Neural progenitor cell (in vitro differentiated cells): Measurements from ENCODE around the gene CHRNE. TPM values are rescaled to one million over a fixed set of nuclear protein-coding genes. Genes with fewer than 3 reads are reported as not detected.
A peak's percentile ranks its signal among the peaks of the same experiment; 100 is the strongest.
"Not testable (repeated sequence)": the region's sequence is repeated elsewhere in the genome, so short reads cannot be mapped to it uniquely, and the experiment has no call there.

ENCODE experiments used
- DNase-seq: peaks from one replicate; pipeline ENCODE4 v3.0.0-alpha.2; 2016; ENCODE audit warnings: low spot score
- H2AFZ ChIP-seq: fragments of 200-600 bp; sonication (generic); replicated peaks from 2 replicates; pipeline ENCODE4 v1.6.1; 2016; ENCODE audit warnings: antibody characterized with exemption
- H3F3A ChIP-seq: fragments of 200-600 bp; sonication (generic); 2 replicates; pipeline ENCODE4 v1.6.1; 2016; ENCODE audit warnings: antibody characterized with exemption, low read depth
- H3K27ac ChIP-seq: fragments of 200-600 bp; sonication (generic); 2 replicates; pipeline ENCODE4 v1.5.1; 2016; ENCODE audit warnings: mild to moderate bottlenecking
- H3K27me3 ChIP-seq: fragments of 200-600 bp; sonication (generic); 2 replicates; pipeline ENCODE4 v1.6.1; 2016; ENCODE audit warnings: mild to moderate bottlenecking, moderate library complexity
- H3K36me3 ChIP-seq: fragments of 200-600 bp; sonication (generic); 2 replicates; pipeline ENCODE4 v1.5.1; 2016
- H3K4me1 ChIP-seq: fragments of 200-600 bp; sonication (generic); 2 replicates; pipeline ENCODE4 v1.6.1; 2016; ENCODE audit warnings: mixed run types
- H3K4me2 ChIP-seq: fragments of 200-600 bp; sonication (generic); 2 replicates; pipeline ENCODE4 v1.6.1; 2016
- H3K4me3 ChIP-seq: fragments of 200-600 bp; sonication (generic); 2 replicates; pipeline ENCODE4 v1.5.1; 2016
- H3K79me2 ChIP-seq: fragments of 200-600 bp; sonication (generic); 2 replicates; pipeline ENCODE4 v1.6.1; 2016; ENCODE audit warnings: low read depth
- H3K9ac ChIP-seq: fragments of 200-600 bp; sonication (generic); 2 replicates; pipeline ENCODE4 v1.6.1; 2016
- H3K9me3 ChIP-seq: fragments of 200-600 bp; sonication (generic); 2 replicates; pipeline ENCODE4 v1.5.1; 2016; ENCODE audit warnings: low read depth
- H4K20me1 ChIP-seq: fragments of 200-600 bp; sonication (generic); 2 replicates; pipeline ENCODE4 v1.6.1; 2016; ENCODE audit warnings: low read depth
- H3K27ac Mint-ChIP-seq: 3 replicates; pipeline ENCODE4 v1.8.0; 2021; ENCODE audit warnings: mixed read lengths
- H3K27me3 Mint-ChIP-seq: 2 replicates; pipeline ENCODE4 v1.8.0; 2022; ENCODE audit warnings: low read depth, mild to moderate bottlenecking, inconsistent platforms, moderate library complexity, mixed read lengths; ENCODE audit not compliant: insufficient read depth
- H3K36me3 Mint-ChIP-seq: 3 replicates; pipeline ENCODE4 v1.8.0; 2021; ENCODE audit warnings: mixed read lengths
- H3K4me1 Mint-ChIP-seq: 3 replicates; pipeline ENCODE4 v1.8.0; 2021; ENCODE audit warnings: mixed read lengths
- H3K4me3 Mint-ChIP-seq: 3 replicates; pipeline ENCODE4 v1.8.0; 2021; ENCODE audit warnings: mild to moderate bottlenecking, moderate library complexity, mixed read lengths
- H3K9me3 Mint-ChIP-seq: 3 replicates; pipeline ENCODE4 v1.8.0; 2020; ENCODE audit warnings: mixed read lengths
- CTCF ChIP-seq: fragments of 200-600 bp; sonication (generic); IDR thresholded peaks from 2 replicates; pipeline ENCODE4 v1.5.1; 2017; ENCODE audit warnings: antibody characterized with exemption, mild to moderate bottlenecking
- EZH2 ChIP-seq: fragments of 200-600 bp; sonication (generic); IDR thresholded peaks from 2 replicates; pipeline ENCODE4 v1.6.1; 2017; ENCODE audit warnings: antibody characterized with exemption, mild to moderate bottlenecking, moderate library complexity
- EZH2phosphoT487 ChIP-seq: fragments of 200-600 bp; sonication (generic); IDR thresholded peaks from 2 replicates; pipeline ENCODE4 v1.6.1; 2017; ENCODE audit warnings: antibody characterized with exemption
- total RNA-seq: library from RNA; depleted of rRNA; stranded (reverse); fragments of >200 nt; gene quantifications from 2 replicates; pipeline ENCODE4 v1.2.3, GENCODE V29; 2015; ENCODE audit warnings: low replicate concordance

CHRNE gene
- total RNA-seq, 1 donor from 2014 or later = not detected

GRCh38 chr17:4859816-4860625 lies 42.9 kb downstream of the CHRNE start:
- no peak for TF ChIP-seq CTCF
- TF ChIP-seq EZH2phosphoT487 = no peak
- no peak for TF ChIP-seq EZH2
- peaks cover 2% of the 10 kb centered on the region for H3K27me3 Mint-ChIP-seq
- peaks cover 10% of the 10 kb centered on the region for H3K36me3 Mint-ChIP-seq
- Histone ChIP-seq H3K4me2 (peak overlapping the region; percentile 30), H3K79me2 (peaks cover 22% of the 10 kb centered on the region), H3K4me3 (no peak overlapping the region), H4K20me1 (no peaks in the 10 kb centered on the region), H3K36me3 (no peaks in the 10 kb centered on the region), H3K27ac (peak overlapping the region; percentile 53), H3K27me3 (no peaks in the 10 kb centered on the region), H3K4me1 (peaks cover 31% of the 10 kb centered on the region), H3F3A (peaks cover 22% of the 10 kb centered on the region), H3K9me3 (no peaks in the 10 kb centered on the region), H2AFZ (no peak overlapping the region), H3K9ac (no peak overlapping the region)
- H3K4me3 Mint-ChIP-seq = no peak overlapping the region
- H3K27ac Mint-ChIP-seq = peak overlapping the region; percentile 78
- no peak for DNase-seq
- H3K4me1 Mint-ChIP-seq = peaks cover 34% of the 10 kb centered on the region
- no peaks in the 10 kb centered on the region for H3K9me3 Mint-ChIP-seq

DNA sequence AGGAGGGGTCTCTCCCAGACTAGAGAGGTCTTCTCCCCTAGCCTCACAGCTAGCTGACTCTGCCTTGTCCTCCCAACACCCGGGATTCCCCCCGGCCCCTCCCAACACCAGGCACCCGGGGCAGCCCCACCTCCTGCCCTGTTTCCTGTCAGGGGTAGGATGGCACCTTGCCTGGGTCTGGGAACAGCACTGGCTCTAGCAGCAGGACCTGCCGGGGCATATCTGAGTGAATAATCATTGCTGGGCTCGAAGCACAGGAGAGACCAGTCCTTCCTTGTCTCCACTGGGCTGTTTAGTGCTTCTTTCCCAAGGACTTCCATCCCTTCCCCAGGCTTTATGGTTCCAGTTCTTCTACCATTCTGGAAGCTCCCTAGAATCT lies 44.0 kb downstream of the CHRNE start:
- H3K4me1 ChIP-seq = peaks cover 38% of the 10 kb centered on the region
- Mint-ChIP-seq H3K4me1 (peaks cover 41% of the 10 kb centered on the region), H3K27me3 (peaks cover 2% of the 10 kb centered on the region), H3K4me3 (peak overlapping the region; percentile 24), H3K9me3 (no peaks in the 10 kb centered on the region), H3K36me3 (peaks cover 16% of the 10 kb centered on the region), H3K27ac (no peak overlapping the region)
- H3K27me3 ChIP-seq = no peaks in the 10 kb centered on the region
- no peak overlapping the region for H3K9ac ChIP-seq
- H3K4me3 ChIP-seq = no peak overlapping the region
- no peak for DNase-seq
- no peaks in the 10 kb centered on the region for H3K36me3 ChIP-seq
- peak overlapping the region; percentile 77 for H3K27ac ChIP-seq
- no peaks in the 10 kb centered on the region for H3K9me3 ChIP-seq
- H3K4me2 ChIP-seq = peak overlapping the region; percentile 67
- no peak overlapping the region for H2AFZ ChIP-seq
- no peaks in the 10 kb centered on the region for H4K20me1 ChIP-seq
- no peak for TF ChIP-seq CTCF
- TF ChIP-seq EZH2 = no peak
- no peak for TF ChIP-seq EZH2phosphoT487
- H3F3A ChIP-seq = peaks cover 22% of the 10 kb centered on the region
- H3K79me2 ChIP-seq = peaks cover 22% of the 10 kb centered on the region

- Histone ChIP-seq H4K20me1 (no peaks in the 10 kb centered on the region), H2AFZ (no peak overlapping the region), H3K4me2 (peak overlapping the region; percentile 67), H3K4me3 (peak overlapping the region; percentile 12), H3K36me3 (no peaks in the 10 kb centered on the region), H3F3A (peaks cover 22% of the 10 kb centered on the region), H3K27me3 (no peaks in the 10 kb centered on the region), H3K27ac (peak overlapping the region; percentile 77), H3K79me2 (peaks cover 22% of the 10 kb centered on the region), H3K9me3 (no peaks in the 10 kb centered on the region), H3K9ac (no peak overlapping the region), H3K4me1 (peaks cover 42% of the 10 kb centered on the region)
- Mint-ChIP-seq H3K4me3 (peak overlapping the region; percentile 24), H3K36me3 (peaks cover 17% of the 10 kb centered on the region), H3K27me3 (peaks cover 2% of the 10 kb centered on the region), H3K27ac (peak overlapping the region; percentile 88), H3K4me1 (peaks cover 42% of the 10 kb centered on the region), H3K9me3 (no peaks in the 10 kb centered on the region)
- DNase-seq = peak; percentile 87
- TF ChIP-seq CTCF (no peak), EZH2phosphoT487 (no peak), EZH2 (no peak)
Measured at GRCh38 chr17:4858068-4858881, 44.6 kb downstream of the CHRNE start.

- not testable (repeated sequence) for H4K20me1 ChIP-seq, H3K36me3 ChIP-seq, H3K9me3 Mint-ChIP-seq, DNase-seq, H3K4me3 ChIP-seq, H3K27me3 Mint-ChIP-seq, H3K27ac Mint-ChIP-seq, H3K27me3 ChIP-seq, H3K9me3 ChIP-seq, H3K9ac ChIP-seq, H2AFZ ChIP-seq
- Mint-ChIP-seq H3K4me3 (peak overlapping the region; percentile 35), H3K36me3 (peaks cover 17% of the 10 kb centered on the region), H3K4me1 (peaks cover 42% of the 10 kb centered on the region)
- peaks cover 42% of the 10 kb centered on the region for H3K4me1 ChIP-seq
- peaks cover 22% of the 10 kb centered on the region for H3K79me2 ChIP-seq
- peak overlapping the region; percentile 27 for H3K27ac ChIP-seq
- peak overlapping the region; percentile 67 for H3K4me2 ChIP-seq
- H3F3A ChIP-seq = peaks cover 22% of the 10 kb centered on the region
Measured at GRCh38 chr17:4857347-4857746, 45.6 kb downstream of the CHRNE start.
